D721Med (cell line): Measurements from ENCODE around the gene ADAMTS17.

Source experiments
- DNase-seq: peaks from one replicate; pipeline ENCODE4 v3.0.0; 2011; ENCODE audit warnings: low spot score; ENCODE audit not compliant: insufficient read length
- FAIRE-seq: peaks from 2 replicates; lab custom pipeline; 2011; peaks lifted over from hg19 to GRCh38; lab: Jason Lieb, UNC
- CTCF ChIP-seq: IDR thresholded peaks from 2 replicates; pipeline ENCODE4 v1.5.1; 2012; ENCODE audit warnings: mild to moderate bottlenecking, control low read depth; ENCODE audit not compliant: insufficient read depth; ENCODE audit errors: missing control alignments

The ADAMTS17 gene

GRCh38 chr15:99993262-99993661, 348.5 kb downstream of the ADAMTS17 start:
- no peak for FAIRE-seq

GRCh38 chr15:99992611-99993231, 349.1 kb downstream of the ADAMTS17 start:
- TF ChIP-seq CTCF = no peak
- DNase-seq = no peak
- no peak for FAIRE-seq

More at GRCh38 chr15:99993262-99993661, 348.5 kb downstream of the ADAMTS17 start:
- no peak for DNase-seq
- TF ChIP-seq CTCF = no peak

- no peak for TF ChIP-seq CTCF
- FAIRE-seq (no peak), DNase-seq (no peak)
Measured at GRCh38 chr15:99989095-99989494, 352.7 kb downstream of the ADAMTS17 start.

- no peak for DNase-seq
- no peak for TF ChIP-seq CTCF
- no peak for FAIRE-seq
Measured at GRCh38 chr15:99987701-99988100, 354.1 kb downstream of the ADAMTS17 start.

- no peak for FAIRE-seq
- no peak for TF ChIP-seq CTCF
- no peak for DNase-seq
Measured at GRCh38 chr15:99987119-99987506, 354.7 kb downstream of the ADAMTS17 start.

- DNase-seq (no peak), FAIRE-seq (no peak)
- TF ChIP-seq CTCF = no peak
Measured at GRCh38 chr15:99986297-99987118, 355.3 kb downstream of the ADAMTS17 start.

GRCh38 chr15:99985878-99986277, 355.9 kb downstream of the ADAMTS17 start:
- no peak for TF ChIP-seq CTCF
- no peak for FAIRE-seq
- DNase-seq = no peak
